GM19467 (cell line): ENCODE data around the gene SPOPL.
A peak's percentile ranks its signal among the peaks of the same experiment; 100 is the strongest.

ENCODE experiments used
- ATAC-seq: cut with Tn5 transposase; IDR thresholded peaks from one replicate; pipeline ENCODE4 v1.9.1; 2021; ENCODE audit warnings: mild to moderate bottlenecking, moderate library complexity; ENCODE audit not compliant: unreplicated experiment

Gene SPOPL

GRCh38 chr2:138493334-138493733 is 8.2 kb upstream of the SPOPL start:
- no peak for ATAC-seq

GRCh38 chr2:138494265-138494966 is 7.2 kb upstream of the SPOPL start:
- no peak for ATAC-seq

- no peak for ATAC-seq
Observed at GRCh38 chr2:138495384-138495783, 6.2 kb upstream of the SPOPL start.

GRCh38 chr2:138496096-138496651 is 5.4 kb upstream of the SPOPL start:
- ATAC-seq: no peak

- ATAC-seq: no peak
Observed at GRCh38 chr2:138497294-138497693, 4.3 kb upstream of the SPOPL start.

GRCh38 chr2:138499684-138500083 is 1.9 kb upstream of the SPOPL start:
- ATAC-seq: no peak

GRCh38 chr2:138500592-138501424 is 762 bp upstream of the SPOPL start:
- ATAC-seq: peak; percentile 4

- no peak for ATAC-seq
Observed at GRCh38 chr2:138502255-138503086, 901 bp downstream of the SPOPL start.

GRCh38 chr2:138503087-138503442 is 1.5 kb downstream of the SPOPL start:
- ATAC-seq: no peak

GRCh38 chr2:138503652-138504051 is 2.1 kb downstream of the SPOPL start:
- ATAC-seq: no peak

GRCh38 chr2:138504092-138504491 is 2.5 kb downstream of the SPOPL start:
- no peak for ATAC-seq

- peak; percentile 33 for ATAC-seq
Observed at GRCh38 chr2:138504546-138505235, 3.1 kb downstream of the SPOPL start.

- ATAC-seq: no peak
Observed at GRCh38 chr2:138507267-138507666, 5.7 kb downstream of the SPOPL start.

- no peak for ATAC-seq
Observed at GRCh38 chr2:138510319-138510718, 8.7 kb downstream of the SPOPL start.

GRCh38 chr2:138512672-138513071 is 11.1 kb downstream of the SPOPL start:
- no peak for ATAC-seq

GRCh38 chr2:138514173-138514572 is 12.6 kb downstream of the SPOPL start:
- ATAC-seq: no peak

GRCh38 chr2:138515092-138515491 is 13.5 kb downstream of the SPOPL start:
- ATAC-seq: no peak

- ATAC-seq: no peak
Observed at GRCh38 chr2:138516030-138516704, 14.6 kb downstream of the SPOPL start.

- no peak for ATAC-seq
Observed at GRCh38 chr2:138518860-138519259, 17.3 kb downstream of the SPOPL start.

GRCh38 chr2:138521821-138522220 is 20.3 kb downstream of the SPOPL start:
- ATAC-seq: no peak
